Measurements from ENCODE around the gene REX1BD. TPM values are rescaled to one million over a fixed set of nuclear protein-coding genes. Genes with fewer than 3 reads are reported as not detected.
A peak's percentile ranks its signal among the peaks of the same experiment; 100 is the strongest.

Gene REX1BD
- total RNA-seq, 4 donors from 2014 or later = 77.0 to 86.7 (median 82.6) TPM

- Histone ChIP-seq H3K4me3 (peak within 1 kb of the TSS; percentile 84), H3K27me3 (no peaks in the 10 kb centered on the region), H3K36me3 (peaks cover 67% of the 10 kb centered on the region), H3K4me1 (peaks cover 19% of the 10 kb centered on the region), H3K9me3 (no peaks in the 10 kb centered on the region), H3K27ac (peak within 1 kb of the TSS; percentile 89)
- under 1% methylated on average over 36 of the region's 75 CpGs for WGBS
- peak; percentile 98 to 99 for DNase-seq (ENCODE audit: low spot score in 2 of 2)
- TF ChIP-seq, protein P1, sequence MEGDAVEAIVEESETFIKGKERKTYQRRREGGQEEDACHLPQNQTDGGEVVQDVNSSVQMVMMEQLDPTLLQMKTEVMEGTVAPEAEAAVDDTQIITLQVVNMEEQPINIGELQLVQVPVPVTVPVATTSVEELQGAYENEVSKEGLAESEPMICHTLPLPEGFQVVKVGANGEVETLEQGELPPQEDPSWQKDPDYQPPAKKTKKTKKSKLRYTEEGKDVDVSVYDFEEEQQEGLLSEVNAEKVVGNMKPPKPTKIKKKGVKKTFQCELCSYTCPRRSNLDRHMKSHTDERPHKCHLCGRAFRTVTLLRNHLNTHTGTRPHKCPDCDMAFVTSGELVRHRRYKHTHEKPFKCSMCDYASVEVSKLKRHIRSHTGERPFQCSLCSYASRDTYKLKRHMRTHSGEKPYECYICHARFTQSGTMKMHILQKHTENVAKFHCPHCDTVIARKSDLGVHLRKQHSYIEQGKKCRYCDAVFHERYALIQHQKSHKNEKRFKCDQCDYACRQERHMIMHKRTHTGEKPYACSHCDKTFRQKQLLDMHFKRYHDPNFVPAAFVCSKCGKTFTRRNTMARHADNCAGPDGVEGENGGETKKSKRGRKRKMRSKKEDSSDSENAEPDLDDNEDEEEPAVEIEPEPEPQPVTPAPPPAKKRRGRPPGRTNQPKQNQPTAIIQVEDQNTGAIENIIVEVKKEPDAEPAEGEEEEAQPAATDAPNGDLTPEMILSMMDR (IDR thresholded peaks at IDR 0.05) = no peak
- TF ChIP-seq POLR2A (IDR thresholded peaks at IDR 0.05) = peak; percentile 42 to 86
- peak; percentile 70 to 99 (median 97) for TF ChIP-seq POLR2AphosphoS5 (IDR thresholded peaks at IDR 0.05)
These were observed 16.8 kb upstream of the REX1BD start, which contains the start of gene UBA52 for GRCh38 chr19:18571564-18572344. Gene UBA52, plus strand, starts transcription at chr19:18571857. Its CDS starts 1,444 bp downstream, at chr19:18573301.

DNA sequence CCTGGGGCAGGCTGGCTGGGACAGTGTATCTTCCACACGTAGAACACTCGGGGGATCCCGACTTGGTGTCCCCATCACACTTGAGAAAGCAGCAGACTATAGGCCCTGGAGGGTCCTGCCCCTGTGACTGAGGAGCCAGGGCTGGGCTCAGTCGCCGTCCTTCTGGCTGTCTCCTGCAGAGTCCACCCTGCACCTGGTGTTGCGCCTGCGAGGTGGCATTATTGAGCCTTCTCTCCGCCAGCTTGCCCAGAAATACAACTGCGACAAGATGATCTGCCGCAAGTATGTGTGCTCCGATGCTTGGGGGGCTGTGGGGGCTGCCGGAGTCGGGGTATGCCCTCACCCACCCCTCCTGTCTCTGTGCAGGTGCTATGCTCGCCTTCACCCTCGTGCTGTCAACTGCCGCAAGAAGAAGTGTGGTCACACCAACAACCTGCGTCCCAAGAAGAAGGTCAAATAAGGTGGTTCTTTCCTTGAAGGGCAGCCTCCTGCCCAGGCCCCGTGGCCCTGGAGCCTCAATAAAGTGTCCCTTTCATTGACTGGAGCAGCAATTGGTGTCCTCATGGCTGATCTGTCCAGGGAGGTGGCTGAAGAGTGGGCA lies 13.8 kb upstream of the REX1BD start:
- no peak overlapping the region for H3K4me3 ChIP-seq
- H3K36me3 ChIP-seq = peaks cover 46% of the 10 kb centered on the region
- no peak overlapping the region for H3K27ac ChIP-seq
- H3K9me3 ChIP-seq = no peaks in the 10 kb centered on the region
- no peak for DNase-seq (ENCODE audit: low spot score in 2 of 2)
- 93% methylated on average over 15 of the region's 18 CpGs for WGBS
- no peaks in the 10 kb centered on the region for H3K27me3 ChIP-seq
- no peak for TF ChIP-seq POLR2A (IDR thresholded peaks at IDR 0.05)
- TF ChIP-seq POLR2AphosphoS5 (IDR thresholded peaks at IDR 0.05) = no peak
- no peak for TF ChIP-seq EP300 (IDR thresholded peaks at IDR 0.05)
- TF ChIP-seq, protein P1 (IDR thresholded peaks at IDR 0.05) = no peak
- peaks cover 19% of the 10 kb centered on the region for H3K4me1 ChIP-seq

GRCh38 chr19:18576383-18576782 lies 12.2 kb upstream of the REX1BD start:
- WGBS = 95% methylated on average over 7 of the region's 8 CpGs
- DNase-seq (ENCODE audit: low spot score in 2 of 2) = no peak
- H3K4me3 ChIP-seq = no peak overlapping the region
- H3K27ac ChIP-seq = no peak overlapping the region
- H3K27me3 ChIP-seq = no peaks in the 10 kb centered on the region
- H3K4me1 ChIP-seq = peaks cover 14% of the 10 kb centered on the region
- TF ChIP-seq, protein P1 (IDR thresholded peaks at IDR 0.05) = no peak
- no peak for TF ChIP-seq EP300 (IDR thresholded peaks at IDR 0.05)
- no peak for TF ChIP-seq POLR2A (IDR thresholded peaks at IDR 0.05)
- TF ChIP-seq POLR2AphosphoS5 (IDR thresholded peaks at IDR 0.05) = no peak
- no peaks in the 10 kb centered on the region for H3K9me3 ChIP-seq
- peaks cover 45% of the 10 kb centered on the region for H3K36me3 ChIP-seq

GRCh38 chr19:18577365-18577914 lies 11.2 kb upstream of the REX1BD start:
- no peak for TF ChIP-seq POLR2A (IDR thresholded peaks at IDR 0.05)
- no peak for TF ChIP-seq EP300 (IDR thresholded peaks at IDR 0.05)
- TF ChIP-seq, protein P1 (IDR thresholded peaks at IDR 0.05) = no peak
- no peak for TF ChIP-seq POLR2AphosphoS5 (IDR thresholded peaks at IDR 0.05)
- Histone ChIP-seq H3K4me3 (no peak overlapping the region), H3K27me3 (no peaks in the 10 kb centered on the region), H3K4me1 (peaks cover 11% of the 10 kb centered on the region), H3K36me3 (peaks cover 45% of the 10 kb centered on the region), H3K27ac (no peak overlapping the region), H3K9me3 (no peaks in the 10 kb centered on the region)
- no peak for DNase-seq (ENCODE audit: low spot score in 2 of 2)
- whole genome bisulfite sequencing = 89% methylated on average over 20 of the region's 21 CpGs

- Histone ChIP-seq H3K4me3 (no peak overlapping the region), H3K36me3 (peaks cover 23% of the 10 kb centered on the region), H3K4me1 (no peaks in the 10 kb centered on the region), H3K27ac (no peak overlapping the region), H3K27me3 (no peaks in the 10 kb centered on the region), H3K9me3 (no peaks in the 10 kb centered on the region)
- TF ChIP-seq POLR2A (IDR thresholded peaks at IDR 0.05) (no peak), POLR2AphosphoS5 (IDR thresholded peaks at IDR 0.05) (no peak), EP300 (IDR thresholded peaks at IDR 0.05) (no peak)
- TF ChIP-seq, protein P1 (IDR thresholded peaks at IDR 0.05) = no peak
- WGBS = 73% methylated on average over 7 of the region's 7 CpGs
- DNase-seq (ENCODE audit: low spot score in 2 of 2) = no peak
These were observed 8.3 kb upstream of the REX1BD start for GRCh38 chr19:18580311-18580710.

Data from suprapubic skin (tissue), 4 donors.